ENCODE results near the gene FKBP3. TPM values are rescaled to one million over a fixed set of nuclear protein-coding genes. Genes with fewer than 3 reads are reported as not detected.

The FKBP3 gene
- total RNA-seq, 4 donors from 2014 or later, result 29.3 to 53.5 (median 32.0) TPM

- TF ChIP-seq CTCF (IDR thresholded peaks at IDR 0.05; ENCODE audit: low read depth), result no peak
These were observed 614 bp downstream of the FKBP3 start for GRCh38 chr14:45133683-45134050.

- TF ChIP-seq CTCF (IDR thresholded peaks at IDR 0.05; ENCODE audit: low read depth), result no peak
These were observed 5.2 kb downstream of the FKBP3 start for GRCh38 chr14:45128963-45129629.

- no peak for TF ChIP-seq CTCF (IDR thresholded peaks at IDR 0.05; ENCODE audit: low read depth)
These were observed 8.5 kb downstream of the FKBP3 start for GRCh38 chr14:45125754-45126153.

GRCh38 chr14:45123271-45123670, 11.0 kb downstream of the FKBP3 start:
- TF ChIP-seq CTCF (IDR thresholded peaks at IDR 0.05; ENCODE audit: low read depth), result no peak

- TF ChIP-seq CTCF (IDR thresholded peaks at IDR 0.05; ENCODE audit: low read depth), result no peak
These were observed 14.2 kb downstream of the FKBP3 start for GRCh38 chr14:45120096-45120495.

GRCh38 chr14:45118594-45118993, 15.7 kb downstream of the FKBP3 start:
- TF ChIP-seq CTCF (IDR thresholded peaks at IDR 0.05; ENCODE audit: low read depth), result no peak

GRCh38 chr14:45114327-45114726, 20.0 kb downstream of the FKBP3 start:
- TF ChIP-seq CTCF (IDR thresholded peaks at IDR 0.05; ENCODE audit: low read depth), result no peak

Data from subcutaneous adipose tissue (tissue), 4 donors.